Measurements from ENCODE around the gene DNAJC4. TPM values are rescaled to one million over a fixed set of nuclear protein-coding genes. Genes with fewer than 3 reads are reported as not detected.
A peak's percentile ranks its signal among the peaks of the same experiment; 100 is the strongest.

Gene DNAJC4
- total and polyA plus RNA-seq, 3 experiments from 2014 or later, result 25.5 to 28.7 (median 26.4) TPM

- DNase-seq, result no peak
- H3K4me3 ChIP-seq (ENCODE audit: low read length), result no peak overlapping the region
- ChIA-PET CTCF (interaction anchor here (1.1 to 2.1 kb wide), 3 partner anchors 11 to 57 kb away, joined by 3 to 8 read pairs (median 5); partner anchors contain the start of gene PLCB3), POLR2A (no interaction called here)
- no peaks in the 10 kb centered on the region for H3K9me3 ChIP-seq (ENCODE audit: low read length)
- no peaks in the 10 kb centered on the region for H3K36me3 ChIP-seq (ENCODE audit: insufficient read depth, low read length)
- Mint-ChIP-seq H3K36me3 (peaks cover 0 to 33% (median 5%) of the 10 kb centered on the region in 3 donors), H3K4me1 (peaks cover 0 to 6% (median 6%) of the 10 kb centered on the region in 3 donors), H3K27ac (no peak overlapping the region), H3K9me3 (no peaks in the 10 kb centered on the region), H3K27me3 (no peaks in the 10 kb centered on the region), H3K4me3 (no peak overlapping the region)
- no peaks in the 10 kb centered on the region for H3K4me1 ChIP-seq (ENCODE audit: insufficient read depth, low read length)
- H3K27ac ChIP-seq (ENCODE audit: low read depth, low read length), result no peak overlapping the region
- no peaks in the 10 kb centered on the region for H3K27me3 ChIP-seq (ENCODE audit: insufficient read depth, low read length, poor library complexity, severe bottlenecking)
These were observed 31.3 kb downstream of the DNAJC4 start for GRCh38 chr11:64261556-64262080.

- Histone ChIP-seq H3K4me1 (ENCODE audit: insufficient read depth, low read length) (no peaks in the 10 kb centered on the region), H3K4me3 (ENCODE audit: low read length) (no peak overlapping the region), H3K36me3 (ENCODE audit: insufficient read depth, low read length) (no peaks in the 10 kb centered on the region), H3K27ac (ENCODE audit: low read depth, low read length) (no peak overlapping the region), H3K9me3 (ENCODE audit: low read length) (no peaks in the 10 kb centered on the region), H3K27me3 (ENCODE audit: insufficient read depth, low read length, poor library complexity, severe bottlenecking) (no peaks in the 10 kb centered on the region)
- Mint-ChIP-seq H3K4me3 (no peak overlapping the region), H3K9me3 (no peaks in the 10 kb centered on the region), H3K36me3 (peaks cover 0 to 32% (median 5%) of the 10 kb centered on the region in 3 donors), H3K27me3 (no peaks in the 10 kb centered on the region), H3K27ac (no peak overlapping the region), H3K4me1 (peaks cover 0 to 6% (median 6%) of the 10 kb centered on the region in 3 donors)
- no peak for DNase-seq
- ChIA-PET POLR2A (no interaction called here), CTCF (interaction anchor here (0.9 to 1.8 kb wide), 4 partner anchors 10 to 56 kb away, joined by 3 to 7 read pairs (median 4); partner anchors contain the start of genes FERMT3 and PLCB3)
These were observed 32.1 kb downstream of the DNAJC4 start for GRCh38 chr11:64262271-64263002.

GRCh38 chr11:64263021-64263946, 32.9 kb downstream of the DNAJC4 start:
- CTCF ChIA-PET, result interaction anchor here (0.9 to 1.8 kb wide), 5 partner anchors 11 to 59 kb away, joined by 3 to 7 read pairs (median 4); partner anchors contain the start of genes FERMT3, FKBP2 and PLCB3
- H3K4me1 Mint-ChIP-seq, result peaks cover 7 to 14% (median 11%) of the 10 kb centered on the region in 3 donors

GRCh38 chr11:64263947-64264317, 33.6 kb downstream of the DNAJC4 start:
- peaks cover 0 to 23% (median 5%) of the 10 kb centered on the region in 3 donors for H3K36me3 Mint-ChIP-seq
- no peaks in the 10 kb centered on the region for H3K9me3 Mint-ChIP-seq
- POLR2A ChIA-PET, result interaction anchor here (0.5 to 0.6 kb wide), 2 partner anchors 858 to 1489 kb away, joined by 3 to 5 read pairs; partner anchors contain the start of genes FAU and MRPL49
- H3K4me1 Mint-ChIP-seq, result peaks cover 12 to 20% (median 15%) of the 10 kb centered on the region in 3 donors
- H3K9me3 ChIP-seq (ENCODE audit: low read length), result no peaks in the 10 kb centered on the region
- DNase-seq, result no peak
- CTCF ChIA-PET, result interaction anchor here (0.8 to 1.8 kb wide), 6 partner anchors 10 to 59 kb away, joined by 3 to 7 read pairs (median 4); partner anchors contain the start of genes FERMT3, FKBP2 and PLCB3
- no peak overlapping the region for H3K27ac ChIP-seq (ENCODE audit: low read depth, low read length)
- H3K4me3 ChIP-seq (ENCODE audit: low read length), result no peak overlapping the region
- H3K27me3 Mint-ChIP-seq, result no peaks in the 10 kb centered on the region
- no peaks in the 10 kb centered on the region for H3K27me3 ChIP-seq (ENCODE audit: insufficient read depth, low read length, poor library complexity, severe bottlenecking)
- H3K27ac Mint-ChIP-seq, result no peak overlapping the region
- H3K36me3 ChIP-seq (ENCODE audit: insufficient read depth, low read length), result no peaks in the 10 kb centered on the region
- H3K4me1 ChIP-seq (ENCODE audit: insufficient read depth, low read length), result peaks cover 10% of the 10 kb centered on the region
- no peak overlapping the region for H3K4me3 Mint-ChIP-seq

More at GRCh38 chr11:64263021-64263946, 32.9 kb downstream of the DNAJC4 start:
- no peak for DNase-seq
- no peak overlapping the region for H3K4me3 ChIP-seq (ENCODE audit: low read length)
- no peaks in the 10 kb centered on the region for H3K9me3 Mint-ChIP-seq
- no peaks in the 10 kb centered on the region for H3K36me3 ChIP-seq (ENCODE audit: insufficient read depth, low read length)
- H3K36me3 Mint-ChIP-seq, result peaks cover 0 to 26% (median 5%) of the 10 kb centered on the region in 3 donors
- no peaks in the 10 kb centered on the region for H3K27me3 ChIP-seq (ENCODE audit: insufficient read depth, low read length, poor library complexity, severe bottlenecking)
- POLR2A ChIA-PET, result interaction anchor here (0.6 kb wide), 1 partner anchor 859 kb away, joined by 3 read pairs; the partner anchor contains the start of genes FAU and MRPL49
- no peak overlapping the region for H3K27ac ChIP-seq (ENCODE audit: low read depth, low read length)
- no peaks in the 10 kb centered on the region for H3K9me3 ChIP-seq (ENCODE audit: low read length)
- peaks cover 3% of the 10 kb centered on the region for H3K4me1 ChIP-seq (ENCODE audit: insufficient read depth, low read length)
- H3K27me3 Mint-ChIP-seq, result no peaks in the 10 kb centered on the region
- no peak overlapping the region for H3K27ac Mint-ChIP-seq
- no peak overlapping the region for H3K4me3 Mint-ChIP-seq

- H3K27ac Mint-ChIP-seq, result peak overlapping the region in 1 of 8 donors; percentile 12
- peaks cover 12% of the 10 kb centered on the region for H3K4me1 ChIP-seq (ENCODE audit: insufficient read depth, low read length)
- H3K4me3 ChIP-seq (ENCODE audit: low read length), result no peak overlapping the region
- peaks cover 14 to 21% (median 17%) of the 10 kb centered on the region in 3 donors for H3K4me1 Mint-ChIP-seq
- DNase-seq, result no peak
- peaks cover 0 to 22% (median 4%) of the 10 kb centered on the region in 3 donors for H3K36me3 Mint-ChIP-seq
- CTCF ChIA-PET, result interaction anchor here (0.8 to 1.8 kb wide), 5 partner anchors 11 to 60 kb away, joined by 3 to 7 read pairs (median 4); partner anchors contain the start of gene PLCB3
- H3K4me3 Mint-ChIP-seq, result no peak overlapping the region
- no peaks in the 10 kb centered on the region for H3K36me3 ChIP-seq (ENCODE audit: insufficient read depth, low read length)
- H3K27ac ChIP-seq (ENCODE audit: low read depth, low read length), result no peak overlapping the region
- no peaks in the 10 kb centered on the region for H3K27me3 Mint-ChIP-seq
- H3K27me3 ChIP-seq (ENCODE audit: insufficient read depth, low read length, poor library complexity, severe bottlenecking), result no peaks in the 10 kb centered on the region
- POLR2A ChIA-PET, result interaction anchor here (0.5 kb wide), 1 partner anchor 1489 kb away, joined by 5 read pairs; no protein-coding TSS in a partner anchor
- H3K9me3 ChIP-seq (ENCODE audit: low read length), result no peaks in the 10 kb centered on the region
- no peaks in the 10 kb centered on the region for H3K9me3 Mint-ChIP-seq
These were observed 34.1 kb downstream of the DNAJC4 start for GRCh38 chr11:64264371-64264852.

GRCh38 chr11:64265176-64266160, 35.1 kb downstream of the DNAJC4 start:
- ChIA-PET POLR2A (no interaction called here), CTCF (interaction anchor here (0.9 to 1.3 kb wide), 3 partner anchors 35 to 61 kb away, joined by 3 to 4 read pairs (median 4); partner anchors contain the start of gene CATSPERZ)
- no peaks in the 10 kb centered on the region for H3K27me3 ChIP-seq (ENCODE audit: insufficient read depth, low read length, poor library complexity, severe bottlenecking)
- no peak overlapping the region for H3K27ac ChIP-seq (ENCODE audit: low read depth, low read length)
- peak overlapping the region in 4 of 8 donors; percentile 6 to 88 (median 58) for H3K27ac Mint-ChIP-seq
- H3K4me1 ChIP-seq (ENCODE audit: insufficient read depth, low read length), result peaks cover 12% of the 10 kb centered on the region
- DNase-seq, result no peak
- no peak overlapping the region for H3K4me3 ChIP-seq (ENCODE audit: low read length)
- H3K4me3 Mint-ChIP-seq, result peak overlapping the region in 2 of 7 donors; percentile 49 to 73
- peaks cover 0 to 2% of the 10 kb centered on the region in 2 donors for H3K27me3 Mint-ChIP-seq
- peaks cover 0 to 24% (median 2%) of the 10 kb centered on the region in 3 donors for H3K36me3 Mint-ChIP-seq
- H3K9me3 Mint-ChIP-seq, result no peaks in the 10 kb centered on the region
- H3K4me1 Mint-ChIP-seq, result peaks cover 15 to 22% (median 16%) of the 10 kb centered on the region in 3 donors
- no peaks in the 10 kb centered on the region for H3K9me3 ChIP-seq (ENCODE audit: low read length)
- no peaks in the 10 kb centered on the region for H3K36me3 ChIP-seq (ENCODE audit: insufficient read depth, low read length)

Measured in CD8-positive, alpha-beta memory T cell (primary cell).